ENCODE results near the gene MMP8. TPM values are rescaled to one million over a fixed set of nuclear protein-coding genes. Genes with fewer than 3 reads are reported as not detected.

The MMP8 gene
- total RNA-seq, 1 experiment from 2014 or later: not detected

Other genes with a start within 250 kb of the MMP8 start
- gene MMP7, start 194.2 kb downstream of the MMP8 start, total RNA-seq (2014; rRNA removed): 0.18 TPM in 1 of 2 replicates, not detected in the other
- gene MMP20, start 99.6 kb downstream of the MMP8 start, total RNA-seq (2014; rRNA removed): not detected in 2 replicates
- gene MMP27, start 19.2 kb downstream of the MMP8 start, total RNA-seq (2014; rRNA removed): not detected in 2 replicates
- 0.07 and 0.69 TPM in 2 replicates for gene MMP10, start 55.7 kb upstream of the MMP8 start, total RNA-seq (2014; rRNA removed)
- 6.5 and 7.3 TPM in 2 replicates for gene MMP1, start 73.2 kb upstream of the MMP8 start, total RNA-seq (2014; rRNA removed)
- not detected in 2 replicates for gene MMP3, start 118.7 kb upstream of the MMP8 start, total RNA-seq (2014; rRNA removed)
- gene MMP12, start 150.0 kb upstream of the MMP8 start, total RNA-seq (2014; rRNA removed): not detected in 2 replicates
- gene MMP13, start 230.8 kb upstream of the MMP8 start, total RNA-seq (2014; rRNA removed): 2.4 and 2.6 TPM in 2 replicates

Measured in PC-3 (cell line).